Measurements from ENCODE around the gene CMTM8.
A peak's percentile ranks its signal among the peaks of the same experiment; 100 is the strongest.

The CMTM8 gene

DNA sequence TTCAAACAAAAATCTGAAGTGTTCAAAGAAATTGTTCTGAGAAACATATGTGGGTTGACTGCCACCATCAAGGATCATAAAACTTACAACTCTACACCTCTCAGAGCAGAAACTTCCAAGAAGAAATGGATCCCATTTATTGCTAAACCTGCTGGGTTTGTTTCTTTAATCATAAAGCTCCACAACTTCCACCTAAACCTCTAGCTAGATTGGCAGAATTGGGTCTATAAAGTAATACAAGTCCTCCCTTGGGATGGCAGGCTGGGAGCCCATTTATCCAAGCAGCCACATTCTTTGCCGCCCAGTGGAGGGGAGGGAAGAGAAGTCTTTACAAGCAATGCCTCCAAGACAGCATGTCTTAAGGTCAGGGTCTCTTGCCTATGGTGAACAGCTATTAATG lies 40.5 kb upstream of the CMTM8 start:
- H3K4me1 Mint-ChIP-seq = peaks cover 78% of the 10 kb centered on the region
- H3K36me3 Mint-ChIP-seq (ENCODE audit: low read depth) = no peaks in the 10 kb centered on the region
- peak; percentile 37 for DNase-seq
- no peak overlapping the region for H3K4me3 Mint-ChIP-seq
- H3K27me3 Mint-ChIP-seq (ENCODE audit: low read depth, poor library complexity) = peaks cover 5% of the 10 kb centered on the region
- H3K27ac Mint-ChIP-seq = no peak overlapping the region
- TF ChIP-seq, protein P1, sequence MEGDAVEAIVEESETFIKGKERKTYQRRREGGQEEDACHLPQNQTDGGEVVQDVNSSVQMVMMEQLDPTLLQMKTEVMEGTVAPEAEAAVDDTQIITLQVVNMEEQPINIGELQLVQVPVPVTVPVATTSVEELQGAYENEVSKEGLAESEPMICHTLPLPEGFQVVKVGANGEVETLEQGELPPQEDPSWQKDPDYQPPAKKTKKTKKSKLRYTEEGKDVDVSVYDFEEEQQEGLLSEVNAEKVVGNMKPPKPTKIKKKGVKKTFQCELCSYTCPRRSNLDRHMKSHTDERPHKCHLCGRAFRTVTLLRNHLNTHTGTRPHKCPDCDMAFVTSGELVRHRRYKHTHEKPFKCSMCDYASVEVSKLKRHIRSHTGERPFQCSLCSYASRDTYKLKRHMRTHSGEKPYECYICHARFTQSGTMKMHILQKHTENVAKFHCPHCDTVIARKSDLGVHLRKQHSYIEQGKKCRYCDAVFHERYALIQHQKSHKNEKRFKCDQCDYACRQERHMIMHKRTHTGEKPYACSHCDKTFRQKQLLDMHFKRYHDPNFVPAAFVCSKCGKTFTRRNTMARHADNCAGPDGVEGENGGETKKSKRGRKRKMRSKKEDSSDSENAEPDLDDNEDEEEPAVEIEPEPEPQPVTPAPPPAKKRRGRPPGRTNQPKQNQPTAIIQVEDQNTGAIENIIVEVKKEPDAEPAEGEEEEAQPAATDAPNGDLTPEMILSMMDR (IDR thresholded peaks at IDR 0.05) = no peak
- H3K9me3 Mint-ChIP-seq = no peaks in the 10 kb centered on the region

DNA sequence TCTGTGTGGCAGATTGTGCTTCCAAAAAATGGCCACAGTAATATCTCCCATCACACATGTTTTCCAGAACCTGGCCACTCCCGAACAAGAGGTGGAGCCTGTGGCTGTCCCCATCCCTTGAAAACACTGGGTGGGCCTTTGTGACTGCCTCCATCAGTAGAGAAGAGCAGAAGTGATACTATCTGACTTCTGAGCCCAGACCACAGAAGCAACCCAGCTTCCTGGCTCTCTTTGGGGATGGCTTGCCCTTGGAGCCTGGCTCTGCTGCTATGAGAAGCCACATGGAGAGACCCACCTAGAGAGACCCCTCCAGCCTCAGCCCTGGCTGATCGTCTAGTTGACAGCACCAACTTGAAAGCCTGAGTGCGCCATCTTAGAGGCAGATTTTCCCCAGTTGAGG lies 39.8 kb upstream of the CMTM8 start:
- no peak for DNase-seq
- peaks cover 3% of the 10 kb centered on the region for H3K27me3 Mint-ChIP-seq (ENCODE audit: low read depth, poor library complexity)
- peaks cover 77% of the 10 kb centered on the region for H3K4me1 Mint-ChIP-seq
- no peaks in the 10 kb centered on the region for H3K9me3 Mint-ChIP-seq
- no peaks in the 10 kb centered on the region for H3K36me3 Mint-ChIP-seq (ENCODE audit: low read depth)
- H3K4me3 Mint-ChIP-seq = no peak overlapping the region
- H3K27ac Mint-ChIP-seq = no peak overlapping the region
- TF ChIP-seq, protein P1 (IDR thresholded peaks at IDR 0.05) = no peak

DNA sequence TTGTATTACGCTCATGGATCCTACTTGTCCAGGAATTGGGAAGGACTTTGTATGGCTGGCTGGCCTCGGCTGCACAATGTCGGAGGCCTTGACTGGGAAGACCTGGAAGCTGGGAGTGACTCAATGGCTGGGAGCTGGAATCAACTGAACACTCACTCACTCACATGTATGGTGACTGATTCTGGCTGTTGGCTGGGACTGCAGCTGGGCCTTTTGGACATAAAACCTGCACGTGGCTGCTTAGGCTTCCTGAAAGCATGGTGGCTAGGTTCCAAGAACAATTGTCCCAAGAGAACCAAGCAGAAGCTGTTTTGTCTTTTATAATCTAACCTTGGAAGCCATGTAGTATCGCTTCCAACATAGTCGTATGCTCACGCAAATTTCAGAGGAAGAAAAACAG lies 38.0 kb upstream of the CMTM8 start:
- peaks cover 4% of the 10 kb centered on the region for H3K27me3 Mint-ChIP-seq (ENCODE audit: low read depth, poor library complexity)
- no peak overlapping the region for H3K27ac Mint-ChIP-seq
- no peaks in the 10 kb centered on the region for H3K9me3 Mint-ChIP-seq
- H3K36me3 Mint-ChIP-seq (ENCODE audit: low read depth) = no peaks in the 10 kb centered on the region
- TF ChIP-seq, protein P1 (IDR thresholded peaks at IDR 0.05) = no peak
- peaks cover 62% of the 10 kb centered on the region for H3K4me1 Mint-ChIP-seq
- H3K4me3 Mint-ChIP-seq = no peak overlapping the region
- no peak for DNase-seq

DNA sequence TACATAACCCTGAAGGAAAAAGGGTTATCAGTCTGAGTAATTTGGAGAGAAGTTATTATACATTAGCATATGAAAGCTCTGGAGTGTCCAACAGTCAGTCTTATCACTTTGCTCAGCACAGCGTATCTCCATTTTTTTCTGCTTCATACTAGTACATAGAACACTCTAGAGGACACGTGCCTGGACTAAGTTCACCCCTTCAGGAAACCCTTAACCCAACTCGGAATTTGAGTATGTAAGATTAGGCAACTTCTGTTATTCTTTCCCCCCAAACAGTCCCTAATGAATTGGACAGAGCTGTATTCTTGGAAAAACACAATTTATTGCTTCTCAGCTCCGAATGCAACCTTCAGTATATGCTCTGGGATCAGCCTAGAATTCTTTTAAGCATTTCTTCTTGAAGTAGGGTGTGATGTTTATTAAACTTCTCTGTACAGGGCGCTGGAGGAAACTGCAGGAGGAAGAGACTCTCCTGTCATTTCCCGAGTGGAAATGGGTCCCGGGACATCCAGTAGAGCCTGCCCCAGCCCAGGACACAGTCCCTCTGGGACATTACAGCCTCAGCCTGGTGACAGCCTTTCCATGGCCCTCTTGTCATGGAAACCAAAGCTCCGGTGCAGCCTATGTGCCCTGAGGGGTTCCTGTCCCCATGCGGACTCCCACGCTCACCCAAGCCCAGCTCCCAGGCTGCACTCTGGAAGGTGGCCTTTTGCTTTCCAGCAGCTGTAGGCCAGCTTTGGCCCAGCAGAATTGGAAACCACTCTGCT lies 37.3 kb upstream of the CMTM8 start:
- DNase-seq = no peak
- Mint-ChIP-seq H3K27me3 (ENCODE audit: low read depth, poor library complexity) (peaks cover 9% of the 10 kb centered on the region), H3K27ac (no peak overlapping the region), H3K9me3 (no peaks in the 10 kb centered on the region), H3K36me3 (ENCODE audit: low read depth) (no peaks in the 10 kb centered on the region), H3K4me3 (no peak overlapping the region), H3K4me1 (peaks cover 57% of the 10 kb centered on the region)
- TF ChIP-seq, protein P1 (IDR thresholded peaks at IDR 0.05) = no peak

DNA sequence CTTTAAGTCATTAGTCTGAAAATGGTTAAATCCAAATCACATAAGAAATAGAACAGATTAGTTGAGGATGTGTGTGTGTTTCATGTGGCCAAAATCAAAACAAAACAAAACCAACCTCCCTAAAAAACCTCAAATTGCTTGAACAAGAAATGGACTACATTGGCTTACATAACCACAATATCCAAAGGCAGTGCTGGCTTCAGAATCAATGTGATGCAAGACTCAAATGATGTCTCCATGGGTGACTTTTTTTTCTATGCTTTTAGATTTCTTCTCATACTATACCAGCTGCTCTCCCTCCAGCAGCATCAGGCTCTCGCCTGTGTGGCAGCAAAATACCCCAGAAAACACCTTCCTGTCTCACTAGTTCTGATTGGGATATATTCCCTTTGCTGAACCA lies 36.0 kb upstream of the CMTM8 start:
- H3K4me3 Mint-ChIP-seq = no peak overlapping the region
- no peak for DNase-seq

More for the DNA sequence above, 36.0 kb upstream of the CMTM8 start:
- H3K27me3 Mint-ChIP-seq (ENCODE audit: low read depth, poor library complexity) = peaks cover 11% of the 10 kb centered on the region
- TF ChIP-seq, protein P1 (IDR thresholded peaks at IDR 0.05) = no peak
- H3K4me1 Mint-ChIP-seq = peaks cover 44% of the 10 kb centered on the region
- H3K36me3 Mint-ChIP-seq (ENCODE audit: low read depth) = no peaks in the 10 kb centered on the region
- H3K9me3 Mint-ChIP-seq = no peaks in the 10 kb centered on the region
- H3K27ac Mint-ChIP-seq = no peak overlapping the region

Measured in nephron progenitor cell (in vitro differentiated cells).